NT2/D1 (cell line): ENCODE measurements around the gene NOL8.

Source experiments
- DNase-seq: peaks from one replicate; pipeline ENCODE4 v3.0.0-alpha.2; 2011; ENCODE audit warnings: low read depth, low spot score
- H3K27me3 ChIP-seq: 2 replicates; pipeline ENCODE4 v1.6.0; 2011; ENCODE audit warnings: mild to moderate bottlenecking; ENCODE audit not compliant: insufficient read length, insufficient read depth
- H3K36me3 ChIP-seq: 2 replicates; pipeline ENCODE4 v1.6.1; 2011; ENCODE audit warnings: mild to moderate bottlenecking, low read length, mixed read lengths; ENCODE audit not compliant: insufficient read depth, insufficient read length
- H3K4me1 ChIP-seq: 2 replicates; pipeline ENCODE4 v1.5.1; 2011; ENCODE audit not compliant: insufficient read depth, insufficient read length
- H3K4me3 ChIP-seq: 2 replicates; pipeline ENCODE4 v1.5.1; 2011; ENCODE audit warnings: low read depth; ENCODE audit not compliant: insufficient read length
- H3K9ac ChIP-seq: 2 replicates; pipeline ENCODE4 v1.6.0; 2011; ENCODE audit warnings: low read depth; ENCODE audit not compliant: insufficient read length
- H3K9me3 ChIP-seq: 2 replicates; pipeline ENCODE4 v1.5.1; 2011; ENCODE audit warnings: mild to moderate bottlenecking, low read length; ENCODE audit not compliant: insufficient read depth
- SUZ12 ChIP-seq: IDR thresholded peaks from 2 replicates; pipeline ENCODE4 v1.6.1; 2011; ENCODE audit not compliant: insufficient read length, insufficient read depth; ENCODE audit errors: extremely low read depth
- YY1 ChIP-seq: IDR thresholded peaks from 2 replicates; pipeline ENCODE4 v1.6.1; 2011; ENCODE audit not compliant: insufficient read length, insufficient read depth
- ZNF274 ChIP-seq: IDR thresholded peaks from 2 replicates; pipeline ENCODE4 v1.6.1; 2011; ENCODE audit warnings: mild to moderate bottlenecking, low read depth, low read length

The NOL8 gene

DNA sequence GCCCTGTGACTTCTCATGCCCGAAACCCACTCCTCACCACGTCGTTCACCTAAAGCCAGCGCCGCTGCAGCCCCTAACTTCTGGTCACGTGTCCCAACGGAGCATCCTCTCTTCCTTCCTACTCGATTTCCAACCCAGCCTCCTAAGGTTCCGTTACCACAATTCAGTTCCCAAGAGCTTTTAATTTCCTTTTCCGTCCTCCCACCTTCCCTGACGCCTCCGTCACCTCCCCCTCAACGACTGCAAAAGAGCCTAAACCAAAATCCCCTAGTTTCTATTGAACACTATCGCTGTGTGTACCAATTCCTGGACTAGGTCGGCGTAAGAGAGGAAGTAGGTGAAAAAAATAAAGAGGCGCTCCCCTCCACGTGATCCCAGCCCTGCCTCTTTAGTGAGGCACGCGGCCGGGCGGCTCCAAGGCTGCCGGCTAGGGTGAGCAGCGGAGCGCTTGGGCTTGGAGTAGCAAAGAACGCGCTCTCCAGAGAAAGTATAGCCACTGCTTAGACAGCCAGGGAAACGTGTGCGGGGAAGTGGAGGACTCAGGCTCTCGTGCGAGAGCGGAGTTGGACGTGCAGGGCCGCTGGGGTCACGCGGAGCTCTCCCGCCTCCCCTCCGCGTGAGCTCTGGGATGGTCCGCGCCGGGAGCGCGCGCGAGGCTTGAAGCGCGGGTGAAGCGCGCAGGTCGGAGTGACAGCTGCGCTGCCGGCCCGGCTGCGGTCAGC lies at the start of gene NOL8, which contains the start of gene CENPP:
NOL8 (minus strand) TSS at position 82 of the 722 bp plus-strand sequence. CDS start 1,189 bp downstream, outside the sequence.
CENPP (plus strand) TSS at position 685 of the 722 bp plus-strand sequence.
- Histone ChIP-seq H3K27me3 (no peaks in the 10 kb centered on the region), H3K4me1 (no peaks in the 10 kb centered on the region), H3K36me3 (peaks cover 36% of the 10 kb centered on the region), H3K4me3 (peak within 1 kb of the TSS; percentile 93), H3K9me3 (no peaks in the 10 kb centered on the region), H3K9ac (peak within 1 kb of the TSS; percentile 96)
- DNase-seq = peak; percentile 71
- TF ChIP-seq SUZ12 = no peak
- no peak for TF ChIP-seq ZNF274
- no peak for TF ChIP-seq YY1

DNA sequence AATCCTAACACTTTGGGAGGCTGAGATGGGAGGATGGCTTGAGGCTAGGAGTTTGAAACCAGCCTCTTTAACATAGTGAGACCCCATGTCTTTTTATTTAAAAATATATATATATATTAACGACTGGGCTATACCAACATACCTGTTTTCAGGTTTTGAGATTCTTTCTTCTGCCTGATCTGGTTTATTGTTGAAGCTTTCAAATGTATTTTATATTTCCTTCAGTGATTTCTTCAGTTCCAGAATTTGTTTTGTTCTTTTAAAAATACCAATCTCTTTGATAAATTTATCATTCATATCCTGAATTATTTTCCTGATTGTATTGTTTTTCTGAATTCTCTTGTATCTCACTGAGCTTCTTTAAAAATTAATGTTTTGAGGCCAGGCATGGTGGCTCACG lies 48.0 kb upstream of the NOL8 start:
- TF ChIP-seq SUZ12 (no peak), ZNF274 (no peak), YY1 (no peak)
- no peak for DNase-seq
- no peaks in the 10 kb centered on the region for H3K36me3 ChIP-seq
- H3K9ac ChIP-seq = no peak overlapping the region
- no peaks in the 10 kb centered on the region for H3K4me1 ChIP-seq
- H3K27me3 ChIP-seq = no peaks in the 10 kb centered on the region
- H3K4me3 ChIP-seq = no peak overlapping the region
- H3K9me3 ChIP-seq = peaks cover 7% of the 10 kb centered on the region

DNA sequence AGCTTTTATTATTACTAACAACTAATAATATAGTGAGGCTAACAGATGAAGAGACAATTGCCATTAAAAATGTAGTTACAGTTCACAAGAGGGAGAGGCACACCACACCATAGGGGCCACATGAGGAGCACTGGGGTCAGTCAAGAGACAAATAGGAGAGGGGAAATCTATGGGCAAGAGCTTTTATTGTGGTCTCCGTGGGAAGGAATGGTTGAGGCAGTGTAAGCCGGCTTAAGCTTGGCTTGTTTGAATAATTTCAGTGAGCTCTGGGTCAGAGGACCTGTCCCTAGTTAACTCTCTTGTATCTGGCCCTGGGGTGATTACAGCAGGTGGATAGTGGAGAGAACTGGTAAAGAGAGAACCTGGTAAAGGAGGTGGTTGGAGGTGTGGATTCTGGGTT lies 43.9 kb upstream of the NOL8 start:
- Histone ChIP-seq H3K36me3 (no peaks in the 10 kb centered on the region), H3K9me3 (peaks cover 7% of the 10 kb centered on the region), H3K27me3 (no peaks in the 10 kb centered on the region), H3K4me3 (no peak overlapping the region), H3K9ac (no peak overlapping the region), H3K4me1 (no peaks in the 10 kb centered on the region)
- TF ChIP-seq YY1 (no peak), ZNF274 (no peak)
- DNase-seq = no peak

DNA sequence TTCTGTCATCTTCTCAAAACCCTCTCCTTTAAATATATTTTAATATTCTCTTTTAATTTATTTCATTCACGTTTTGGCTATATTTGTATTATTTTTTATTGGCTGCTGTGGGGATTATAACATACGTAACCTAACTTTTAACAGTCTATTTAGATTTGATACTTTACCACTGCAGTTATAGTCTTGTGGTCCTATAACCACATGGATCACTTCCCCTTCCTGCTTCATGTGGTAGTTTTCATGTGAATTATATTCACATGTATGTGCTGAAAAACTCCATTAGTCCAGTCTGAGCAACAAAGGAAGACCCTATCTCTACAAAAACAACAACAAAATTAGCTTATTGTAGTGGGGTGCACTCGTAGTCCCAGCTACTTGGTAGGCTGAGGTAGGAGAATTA lies 34.9 kb upstream of the NOL8 start:
- DNase-seq = no peak
- H3K4me1 ChIP-seq = no peaks in the 10 kb centered on the region
- TF ChIP-seq SUZ12 = no peak
- no peak for TF ChIP-seq ZNF274
- TF ChIP-seq YY1 = no peak
- H3K9me3 ChIP-seq = peaks cover 23% of the 10 kb centered on the region
- H3K9ac ChIP-seq = no peak overlapping the region
- no peaks in the 10 kb centered on the region for H3K36me3 ChIP-seq
- H3K4me3 ChIP-seq = no peak overlapping the region
- no peaks in the 10 kb centered on the region for H3K27me3 ChIP-seq

DNA sequence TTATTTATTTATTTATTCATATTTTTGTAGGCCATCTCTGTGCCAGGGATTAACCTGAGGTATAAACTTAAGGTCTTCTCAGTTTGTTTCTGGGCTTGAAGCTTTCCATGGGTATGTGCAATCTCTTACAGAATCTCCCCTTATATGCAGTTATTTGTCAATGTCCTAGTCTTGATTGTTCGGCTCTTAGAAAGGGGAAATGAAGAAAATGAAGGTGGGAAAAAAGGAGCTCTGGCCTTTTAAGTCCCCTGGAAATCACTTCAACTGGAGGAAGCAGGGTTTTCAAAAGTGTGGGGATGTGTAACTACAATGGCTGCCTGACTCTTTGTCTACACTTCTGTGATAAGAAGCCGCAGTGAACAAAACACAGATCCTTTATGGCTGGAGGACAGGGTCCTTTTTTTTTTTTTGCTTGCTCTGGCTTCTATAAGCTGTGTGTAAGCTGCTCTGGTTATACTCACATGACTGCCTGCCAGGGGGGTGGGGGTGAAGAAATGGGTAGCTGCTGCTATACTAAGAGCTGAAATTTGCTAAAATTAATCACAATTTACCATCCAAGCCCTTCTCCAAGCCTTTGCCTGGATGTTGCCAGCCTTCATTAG lies 34.3 kb upstream of the NOL8 start:
- TF ChIP-seq ZNF274 (no peak), YY1 (no peak), SUZ12 (no peak)
- no peaks in the 10 kb centered on the region for H3K27me3 ChIP-seq
- peaks cover 26% of the 10 kb centered on the region for H3K9me3 ChIP-seq
- no peak overlapping the region for H3K9ac ChIP-seq
- no peak for DNase-seq
- no peaks in the 10 kb centered on the region for H3K36me3 ChIP-seq
- H3K4me3 ChIP-seq = no peak overlapping the region
- H3K4me1 ChIP-seq = no peaks in the 10 kb centered on the region

DNA sequence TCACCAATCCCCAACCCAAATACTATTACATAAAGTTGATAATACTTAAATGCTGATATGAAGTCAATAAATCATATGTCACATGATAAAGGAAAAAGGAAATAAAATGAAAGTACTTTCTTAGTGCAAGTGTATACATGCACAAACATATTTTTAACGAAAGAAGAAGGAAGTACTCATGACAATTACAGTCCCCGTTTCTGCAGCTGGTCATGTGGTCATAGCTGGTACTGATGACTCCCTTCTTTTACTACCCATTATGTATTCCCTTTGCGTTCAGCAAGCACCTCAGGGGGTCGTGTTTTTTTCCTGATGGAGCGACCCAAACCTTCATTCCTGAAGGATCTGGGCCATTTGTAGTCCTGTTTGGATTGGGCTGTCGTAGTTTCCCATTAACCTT lies 27.9 kb upstream of the NOL8 start:
- peaks cover 5% of the 10 kb centered on the region for H3K36me3 ChIP-seq
- TF ChIP-seq SUZ12 (no peak), ZNF274 (no peak), YY1 (no peak)
- H3K27me3 ChIP-seq = no peaks in the 10 kb centered on the region
- H3K9ac ChIP-seq = no peak overlapping the region
- H3K4me1 ChIP-seq = no peaks in the 10 kb centered on the region
- H3K9me3 ChIP-seq = peaks cover 33% of the 10 kb centered on the region
- DNase-seq = no peak
- H3K4me3 ChIP-seq = no peak overlapping the region

DNA sequence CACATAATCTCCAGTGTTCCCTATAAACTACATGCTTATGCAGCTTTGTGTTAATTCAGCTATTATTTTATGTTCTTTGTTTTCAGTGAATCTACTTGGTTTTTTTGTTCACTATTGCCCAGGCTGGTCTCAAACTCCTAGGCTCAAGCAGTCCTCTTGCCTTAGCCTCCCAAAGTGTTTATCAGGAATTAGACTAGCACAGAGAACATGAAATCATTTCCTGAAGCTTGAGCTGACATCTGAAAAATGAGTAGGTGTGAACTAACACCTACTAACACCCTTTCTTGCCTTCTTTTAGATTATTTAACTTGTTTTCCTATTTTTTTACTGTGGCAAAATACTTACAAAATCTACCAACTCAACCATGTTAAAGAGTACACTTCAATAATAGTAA lies 25.6 kb upstream of the NOL8 start:
- DNase-seq = no peak
- no peak overlapping the region for H3K4me3 ChIP-seq
- peaks cover 16% of the 10 kb centered on the region for H3K9me3 ChIP-seq
- H3K27me3 ChIP-seq = no peaks in the 10 kb centered on the region
- TF ChIP-seq SUZ12 (no peak), ZNF274 (no peak), YY1 (no peak)
- H3K36me3 ChIP-seq = peaks cover 8% of the 10 kb centered on the region
- H3K4me1 ChIP-seq = no peaks in the 10 kb centered on the region
- H3K9ac ChIP-seq = no peak overlapping the region
